Measurements from ENCODE around the gene DCAF4.
"Not testable (repeated sequence)": the region's sequence is repeated elsewhere in the genome, so short reads cannot be mapped to it uniquely, and the experiment has no call there.

The DCAF4 gene

DNA sequence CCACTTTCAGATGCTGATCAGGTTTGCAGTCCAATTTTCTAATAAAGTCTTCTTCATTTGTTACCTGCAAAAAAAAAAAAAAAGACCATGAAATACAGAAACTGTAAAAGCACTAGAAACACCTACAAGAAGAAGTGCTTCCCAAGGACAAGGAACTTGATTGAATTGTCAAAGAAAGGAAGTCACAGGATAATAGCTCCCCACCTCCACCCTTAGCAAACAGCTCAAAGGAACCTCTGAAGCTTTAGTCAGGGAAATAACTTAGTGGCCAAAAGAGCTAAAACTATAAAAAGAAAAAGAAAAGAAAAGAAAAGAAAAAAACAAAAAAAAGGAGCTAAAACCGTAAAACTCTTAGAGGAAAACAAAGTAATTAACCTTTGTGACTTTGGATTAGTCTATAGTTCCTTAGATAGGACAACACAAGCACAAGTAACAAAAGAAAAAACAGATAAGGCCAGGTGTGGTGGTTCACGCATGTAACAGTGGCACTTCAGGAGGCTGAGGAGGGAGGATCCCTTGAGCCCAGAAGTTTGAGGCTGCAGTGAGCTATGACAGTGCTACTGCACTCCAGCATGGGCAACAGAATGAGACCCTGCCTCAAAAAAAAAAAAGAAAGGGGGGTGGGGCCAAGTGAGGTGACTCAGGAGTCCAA lies 72.1 kb downstream of the DCAF4 start:
- no peak for DNase-seq (ENCODE audit: low read depth)
- TF ChIP-seq, protein P1, sequence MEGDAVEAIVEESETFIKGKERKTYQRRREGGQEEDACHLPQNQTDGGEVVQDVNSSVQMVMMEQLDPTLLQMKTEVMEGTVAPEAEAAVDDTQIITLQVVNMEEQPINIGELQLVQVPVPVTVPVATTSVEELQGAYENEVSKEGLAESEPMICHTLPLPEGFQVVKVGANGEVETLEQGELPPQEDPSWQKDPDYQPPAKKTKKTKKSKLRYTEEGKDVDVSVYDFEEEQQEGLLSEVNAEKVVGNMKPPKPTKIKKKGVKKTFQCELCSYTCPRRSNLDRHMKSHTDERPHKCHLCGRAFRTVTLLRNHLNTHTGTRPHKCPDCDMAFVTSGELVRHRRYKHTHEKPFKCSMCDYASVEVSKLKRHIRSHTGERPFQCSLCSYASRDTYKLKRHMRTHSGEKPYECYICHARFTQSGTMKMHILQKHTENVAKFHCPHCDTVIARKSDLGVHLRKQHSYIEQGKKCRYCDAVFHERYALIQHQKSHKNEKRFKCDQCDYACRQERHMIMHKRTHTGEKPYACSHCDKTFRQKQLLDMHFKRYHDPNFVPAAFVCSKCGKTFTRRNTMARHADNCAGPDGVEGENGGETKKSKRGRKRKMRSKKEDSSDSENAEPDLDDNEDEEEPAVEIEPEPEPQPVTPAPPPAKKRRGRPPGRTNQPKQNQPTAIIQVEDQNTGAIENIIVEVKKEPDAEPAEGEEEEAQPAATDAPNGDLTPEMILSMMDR (IDR thresholded peaks at IDR 0.05; ENCODE audit: low read length, missing control alignments), result no peak
- no peak overlapping the region for H3K4me3 ChIP-seq (replicated peaks; ENCODE audit: low read depth, low read length)

DNA sequence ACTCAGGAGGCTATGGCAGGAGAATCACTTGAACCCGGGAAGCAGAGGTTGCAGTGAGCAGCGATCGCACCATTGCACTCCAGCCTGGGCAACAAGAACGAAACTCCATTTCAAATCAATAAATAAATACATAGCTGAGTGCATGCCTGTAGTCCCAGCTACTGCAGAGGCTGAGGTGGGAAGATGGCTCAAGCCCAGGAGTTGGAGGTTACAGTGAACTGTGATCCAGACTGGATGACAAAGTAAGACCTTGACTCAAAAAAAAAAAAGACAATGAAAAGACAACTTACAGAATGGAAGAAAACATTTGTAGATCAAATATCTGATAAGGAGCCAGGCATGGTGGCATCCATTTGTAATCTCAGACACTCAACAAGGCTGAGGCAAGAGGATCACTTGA lies 73.1 kb downstream of the DCAF4 start:
- H3K4me3 ChIP-seq (replicated peaks; ENCODE audit: low read depth, low read length), result no peak overlapping the region
- TF ChIP-seq, protein P1 (IDR thresholded peaks at IDR 0.05; ENCODE audit: low read length, missing control alignments), result no peak
- no peak for DNase-seq (ENCODE audit: low read depth)

DNA sequence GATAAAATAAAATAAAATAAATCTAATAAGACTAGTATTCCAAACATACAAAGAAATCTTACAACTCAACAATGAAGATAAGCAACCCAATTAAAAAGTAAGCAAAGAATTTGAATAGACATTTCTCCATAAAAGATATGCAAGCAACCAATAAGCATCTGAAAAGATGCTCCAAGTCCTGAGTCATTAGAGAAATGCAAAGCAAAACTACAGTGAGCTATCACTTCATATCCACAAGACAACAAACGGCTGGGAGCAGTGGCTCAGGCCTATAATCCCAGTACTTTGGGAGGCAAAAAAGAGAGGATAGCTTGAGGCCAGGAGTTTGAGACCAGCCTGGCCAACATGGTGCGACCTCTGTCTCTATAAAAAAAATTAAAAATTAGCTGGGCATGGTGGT lies 73.8 kb downstream of the DCAF4 start:
- DNase-seq (ENCODE audit: low read depth), result no peak
- TF ChIP-seq, protein P1 (IDR thresholded peaks at IDR 0.05; ENCODE audit: low read length, missing control alignments), result no peak
- no peak overlapping the region for H3K4me3 ChIP-seq (replicated peaks; ENCODE audit: low read depth, low read length)

DNA sequence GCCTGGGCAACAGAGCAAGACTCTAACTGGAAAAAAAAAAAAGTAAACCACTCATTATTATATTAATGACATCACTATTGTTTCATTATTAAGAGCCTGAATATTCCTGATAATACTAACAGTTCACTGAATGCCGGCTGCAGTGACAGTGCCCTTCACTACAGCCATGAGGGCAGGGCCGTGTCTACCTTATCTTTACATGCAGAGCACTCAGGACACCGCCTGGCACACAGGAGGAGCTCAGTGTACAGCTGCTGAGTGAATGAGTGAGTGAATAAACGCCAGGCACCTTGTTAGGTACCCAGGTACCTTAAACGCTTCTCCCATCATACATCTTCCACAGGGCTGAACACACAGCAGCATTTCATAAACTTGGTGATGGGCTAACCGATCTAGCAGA lies 77.4 kb downstream of the DCAF4 start:
- no peak for DNase-seq (ENCODE audit: low read depth)
- no peak overlapping the region for H3K4me3 ChIP-seq (replicated peaks; ENCODE audit: low read depth, low read length)
- TF ChIP-seq, protein P1 (IDR thresholded peaks at IDR 0.05; ENCODE audit: low read length, missing control alignments), result no peak

DNA sequence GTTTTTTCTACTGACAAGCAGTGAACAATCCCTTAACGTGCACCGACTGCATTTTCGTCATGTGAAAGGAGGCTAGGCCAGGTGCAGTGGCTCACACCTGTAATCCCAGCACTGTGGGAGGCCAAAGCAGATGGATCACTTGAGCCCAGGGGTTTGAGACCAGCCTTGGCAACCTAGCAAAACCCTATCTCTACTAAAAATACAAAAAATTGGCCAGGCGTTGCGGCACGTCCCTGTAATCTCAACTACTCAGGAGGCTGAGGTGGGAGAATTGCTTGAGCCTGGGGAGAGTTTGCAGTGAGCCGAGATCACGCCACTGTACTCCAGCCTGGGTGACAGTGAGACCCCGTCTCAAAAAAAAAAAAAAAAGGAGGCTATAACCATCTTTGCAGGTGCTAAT lies 78.4 kb downstream of the DCAF4 start:
- H3K4me3 ChIP-seq (replicated peaks; ENCODE audit: low read depth, low read length); DNase-seq (ENCODE audit: low read depth): not testable (repeated sequence)

DNA sequence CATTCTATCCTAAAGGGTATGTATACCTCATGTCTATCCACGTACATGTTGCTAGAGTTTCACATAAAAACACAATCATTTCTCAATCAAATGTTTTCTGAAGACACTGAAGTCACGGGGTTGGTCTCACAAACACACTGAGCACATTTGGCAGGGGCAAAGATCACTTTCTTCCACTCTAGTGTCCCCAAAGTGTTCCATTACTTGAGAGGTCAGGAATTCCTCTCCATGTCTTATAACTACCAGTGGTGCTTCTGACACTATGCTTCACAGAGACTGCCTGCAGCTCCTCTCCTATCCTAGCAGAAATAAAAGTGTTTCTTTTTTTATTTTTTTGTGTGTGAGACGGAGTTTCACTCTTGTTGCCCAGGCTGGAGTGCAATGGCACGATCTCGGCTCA lies 81.6 kb downstream of the DCAF4 start:
- H3K4me3 ChIP-seq (replicated peaks; ENCODE audit: low read depth, low read length), result no peak overlapping the region
- TF ChIP-seq, protein P1 (IDR thresholded peaks at IDR 0.05; ENCODE audit: low read length, missing control alignments), result no peak
- DNase-seq (ENCODE audit: low read depth), result no peak

DNA sequence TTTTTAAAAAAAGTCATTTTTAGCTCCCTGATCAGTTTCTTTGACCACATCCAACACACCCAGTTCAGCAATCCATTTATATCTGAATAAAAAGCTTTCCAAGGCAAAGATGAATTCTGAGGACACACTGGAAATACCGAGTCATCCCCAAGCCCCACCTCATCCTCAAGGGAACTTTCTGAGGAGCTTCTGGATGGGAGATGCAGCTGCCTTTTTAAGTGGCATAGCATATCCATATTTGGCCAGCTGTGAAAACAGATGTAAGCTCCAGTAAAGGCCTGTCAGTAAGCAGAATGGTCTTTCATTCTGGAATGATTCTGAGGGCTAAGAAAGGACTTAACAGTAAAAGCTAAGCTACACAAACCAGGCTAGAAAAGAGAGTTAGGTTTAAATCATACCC lies 82.2 kb downstream of the DCAF4 start:
- no peak overlapping the region for H3K4me3 ChIP-seq (replicated peaks; ENCODE audit: low read depth, low read length)
- peak; percentile 68 for DNase-seq (ENCODE audit: low read depth)
- TF ChIP-seq, protein P1 (IDR thresholded peaks at IDR 0.05; ENCODE audit: low read length, missing control alignments), result no peak

All from fibroblast of pulmonary artery (primary cell).